ENCODE measurements around the gene BEX3.
"Not testable (repeated sequence)": the region's sequence is repeated elsewhere in the genome, so short reads cannot be mapped to it uniquely, and the experiment has no call there.

BEX3 gene

DNA sequence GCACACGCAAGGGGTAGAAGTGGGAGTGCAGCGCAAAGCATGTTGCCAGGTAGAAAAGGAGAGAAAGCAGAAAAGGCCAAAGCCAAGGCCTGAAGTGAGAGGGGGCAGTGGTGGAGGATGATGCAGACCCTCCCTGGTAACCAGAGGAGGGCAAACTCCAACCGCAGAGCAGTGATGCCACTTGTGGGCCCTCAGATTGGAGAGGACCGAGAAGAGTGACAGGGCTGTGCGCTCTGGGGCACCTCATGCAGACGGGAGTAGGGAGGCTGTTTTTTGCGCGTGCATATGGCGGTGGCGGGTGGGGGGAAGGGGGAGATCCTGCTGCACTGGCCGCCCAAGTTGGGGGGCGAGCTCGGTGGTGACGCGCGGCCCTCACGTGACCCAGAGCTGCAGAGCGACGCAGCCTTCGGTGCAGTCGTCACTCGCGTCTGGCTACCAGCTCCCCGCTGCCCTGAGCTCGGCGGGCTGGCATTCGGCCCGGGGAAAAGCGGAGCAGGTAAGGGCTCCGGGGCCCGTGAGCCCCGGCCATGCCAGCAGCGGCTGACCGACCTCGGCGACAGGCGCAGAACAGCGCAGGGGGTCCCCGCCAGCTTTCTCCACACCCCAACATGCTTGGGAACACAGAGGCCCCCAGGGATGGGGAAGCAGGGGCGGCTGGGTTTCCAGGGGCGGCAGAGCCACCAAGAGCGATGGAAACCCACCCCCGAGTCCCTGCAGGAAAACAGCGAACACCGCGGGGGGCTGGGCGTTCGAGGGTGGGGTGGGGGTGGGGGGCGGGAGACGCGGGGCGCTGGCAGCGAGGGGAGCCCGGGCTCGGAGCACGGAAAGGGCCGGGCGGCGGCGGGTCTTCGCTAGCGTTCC is at the start of gene BEX3:
Gene BEX3 (plus strand): TSS at position 421 of the 861 bp plus-strand sequence. CDS start 984 bp downstream, outside the sequence.
- peak; percentile 60 for DNase-seq

DNA sequence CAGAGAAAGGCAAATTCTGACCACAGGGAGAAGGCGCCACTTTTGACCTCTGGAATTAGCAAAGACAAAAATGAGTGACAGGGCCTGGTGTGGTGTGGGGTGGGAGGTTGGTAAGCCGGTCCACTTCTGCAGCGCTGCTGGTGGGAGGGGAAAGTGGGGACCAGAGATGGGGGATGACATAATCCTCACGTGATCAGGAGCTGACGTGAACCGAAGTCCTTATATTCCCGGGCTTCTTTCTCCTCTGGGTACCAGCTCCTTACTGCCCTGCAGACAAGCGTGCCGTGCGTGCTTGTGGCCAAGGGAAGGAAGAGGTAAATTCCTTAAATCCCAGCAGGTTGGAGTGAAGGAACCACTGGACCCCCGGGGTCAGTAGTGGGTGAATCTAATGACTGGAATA is 46.3 kb upstream of the BEX3 start, which contains the start of gene TCEAL7:
Gene TCEAL7 (plus strand): TSS at position 249 of the 400 bp plus-strand sequence. CDS start 1,165 bp downstream, outside the sequence.
- DNase-seq, result no peak

GRCh38 chrX:103330681-103331288 is 45.6 kb upstream of the BEX3 start:
- no peak for DNase-seq

GRCh38 chrX:103338663-103339062 is 37.7 kb upstream of the BEX3 start:
- no peak for DNase-seq

DNA sequence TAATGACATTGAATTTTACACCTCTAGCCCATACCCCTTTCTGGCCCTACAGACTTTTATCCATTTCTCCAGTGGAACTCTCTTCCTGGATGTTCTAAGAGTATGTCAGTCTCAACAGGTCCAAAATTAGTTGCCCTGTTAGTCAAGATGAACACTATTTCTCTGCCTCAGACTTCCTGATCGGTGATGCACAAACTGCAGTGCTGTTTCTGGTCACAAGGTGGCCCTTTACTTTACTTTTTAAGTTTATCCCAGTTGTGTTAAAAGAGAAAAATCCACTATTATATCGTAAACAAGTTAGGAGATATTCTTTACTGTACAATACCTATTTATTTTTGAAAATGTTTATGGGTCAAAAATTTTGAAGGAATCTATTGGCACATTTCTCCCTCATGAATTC is 33.2 kb upstream of the BEX3 start:
- DNase-seq, result no peak

DNA sequence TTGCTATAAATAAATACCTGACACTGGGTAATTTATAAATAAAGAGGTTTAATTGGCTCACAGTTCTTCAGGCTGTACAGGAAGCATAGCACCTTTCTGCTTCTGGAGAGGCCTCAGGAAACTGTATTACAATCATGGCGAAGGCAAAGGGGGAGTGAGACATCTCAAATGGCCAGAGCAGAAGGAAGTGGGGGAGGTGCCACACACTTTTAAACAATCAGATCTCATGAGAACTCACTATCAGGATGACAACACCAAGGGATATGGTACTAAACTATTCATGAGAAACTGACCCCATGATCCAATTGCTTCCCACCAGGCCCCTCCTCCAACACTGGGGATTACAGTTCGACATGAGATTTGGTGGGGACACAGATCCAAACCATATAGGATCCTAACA is 31.7 kb upstream of the BEX3 start:
- no peak for DNase-seq

- DNase-seq, result no peak
These were observed 28.5 kb upstream of the BEX3 start for GRCh38 chrX:103347682-103348397.

GRCh38 chrX:103356130-103356798 is 20.1 kb upstream of the BEX3 start, which contains the start of gene TCEAL9:
Gene TCEAL9 (plus strand): TSS chrX:103356506. CDS start chrX:103357685, 1,179 bp downstream.
- DNase-seq, result peak; percentile 43

GRCh38 chrX:103356858-103357257 is 19.5 kb upstream of the BEX3 start:
- no peak for DNase-seq

DNA sequence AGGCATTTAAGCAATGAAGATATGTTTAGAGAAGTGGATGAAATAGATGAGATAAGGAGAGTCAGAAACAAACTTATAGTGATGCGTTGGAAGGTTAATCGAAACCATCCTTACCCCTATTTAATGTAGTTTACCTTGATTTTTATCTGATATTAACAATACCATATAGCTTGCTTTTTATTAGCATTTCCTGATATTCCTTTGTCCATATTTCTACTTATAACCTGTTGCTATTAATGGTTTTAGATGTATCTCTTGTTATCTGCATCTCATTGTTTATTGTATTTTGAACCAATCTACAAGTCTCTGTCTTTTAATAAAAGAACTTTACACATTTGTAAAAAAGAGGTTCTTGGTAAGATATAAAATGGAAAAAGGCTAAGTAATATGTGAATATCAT is 18.5 kb upstream of the BEX3 start:
- no peak for DNase-seq

DNA sequence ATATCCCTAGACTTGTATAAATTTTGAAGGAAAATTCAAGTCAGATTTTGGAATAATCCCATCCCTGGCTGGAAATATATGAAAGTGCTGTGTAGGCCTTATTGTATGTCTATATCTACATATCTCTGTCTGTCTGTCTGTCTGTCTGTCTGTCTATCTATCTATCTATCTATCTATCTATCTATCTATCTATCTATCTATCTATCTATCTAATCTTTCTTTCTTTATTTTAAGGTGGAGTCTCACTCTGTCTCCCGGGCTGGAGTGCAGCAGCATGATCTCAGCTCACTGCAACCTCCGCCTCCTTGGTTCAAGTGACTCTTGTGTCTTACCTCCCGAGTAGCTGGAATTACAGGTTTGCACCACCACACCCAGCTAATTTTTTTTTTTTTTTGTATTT is 16.7 kb upstream of the BEX3 start:
- DNase-seq, result not testable (repeated sequence)

DNA sequence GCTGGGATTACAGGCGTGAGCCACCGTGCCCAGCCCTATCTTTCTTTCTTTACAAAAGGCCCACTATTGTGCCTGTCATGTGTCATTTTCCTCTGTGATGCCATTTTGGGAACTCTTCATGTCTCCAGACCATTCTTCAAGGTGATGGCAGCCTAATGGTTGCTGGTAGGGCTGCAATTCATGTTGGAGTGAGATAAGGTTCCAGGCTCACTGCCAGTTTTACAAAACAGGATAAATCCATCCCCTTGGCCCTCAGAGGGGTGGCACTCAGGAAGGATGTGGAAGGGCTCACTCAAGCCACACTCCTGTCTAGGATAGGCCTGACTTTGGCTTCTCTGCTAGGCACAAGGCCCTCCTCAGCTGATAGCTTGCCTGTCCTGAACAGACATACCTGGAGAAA is 16.2 kb upstream of the BEX3 start:
- DNase-seq, result no peak

- no peak for DNase-seq
These were observed 15.4 kb upstream of the BEX3 start for GRCh38 chrX:103360916-103361315.

GRCh38 chrX:103361798-103362197 is 14.5 kb upstream of the BEX3 start:
- DNase-seq, result no peak

GRCh38 chrX:103362474-103362873 is 13.9 kb upstream of the BEX3 start:
- no peak for DNase-seq

DNA sequence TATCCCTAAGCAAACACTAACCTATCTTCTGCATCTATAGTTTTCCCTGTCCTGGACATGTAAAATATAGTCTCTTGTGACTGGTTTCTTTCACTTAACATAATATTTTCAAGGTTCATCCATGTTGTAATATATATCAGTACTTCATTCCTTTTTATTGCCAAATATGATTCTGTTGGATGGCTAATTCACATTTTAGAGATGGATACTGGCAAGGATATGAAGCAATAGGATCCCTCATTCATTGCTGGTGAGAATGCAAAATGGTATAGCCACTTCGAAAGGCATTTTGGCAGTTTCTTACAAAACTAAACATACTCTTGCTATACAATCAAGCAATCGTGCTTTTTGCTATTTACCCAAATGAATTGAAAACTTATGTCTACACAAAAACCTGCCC is 13.3 kb upstream of the BEX3 start:
- no peak for DNase-seq

DNA sequence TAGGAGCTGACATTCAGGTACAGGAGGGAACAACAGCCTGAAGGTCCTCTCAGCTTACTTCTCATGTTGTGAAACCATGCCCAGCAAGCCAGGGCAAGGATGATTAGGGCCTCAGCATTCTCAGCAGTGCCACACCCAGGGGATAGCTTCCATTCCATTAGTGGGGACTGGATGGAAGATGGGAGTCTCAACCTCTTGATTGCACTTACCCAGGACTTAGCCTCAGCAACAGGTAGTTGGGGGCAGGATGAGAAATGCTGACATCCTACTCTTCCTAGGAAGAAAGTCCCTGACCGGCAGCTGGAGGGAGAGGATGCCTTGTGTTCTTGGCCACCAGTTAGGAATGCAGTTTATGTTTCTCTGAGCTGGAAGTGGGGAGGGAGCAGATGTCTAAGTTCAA is 8.8 kb upstream of the BEX3 start:
- DNase-seq, result no peak

- no peak for DNase-seq
These were observed 6.9 kb upstream of the BEX3 start for GRCh38 chrX:103369479-103369878.

DNA sequence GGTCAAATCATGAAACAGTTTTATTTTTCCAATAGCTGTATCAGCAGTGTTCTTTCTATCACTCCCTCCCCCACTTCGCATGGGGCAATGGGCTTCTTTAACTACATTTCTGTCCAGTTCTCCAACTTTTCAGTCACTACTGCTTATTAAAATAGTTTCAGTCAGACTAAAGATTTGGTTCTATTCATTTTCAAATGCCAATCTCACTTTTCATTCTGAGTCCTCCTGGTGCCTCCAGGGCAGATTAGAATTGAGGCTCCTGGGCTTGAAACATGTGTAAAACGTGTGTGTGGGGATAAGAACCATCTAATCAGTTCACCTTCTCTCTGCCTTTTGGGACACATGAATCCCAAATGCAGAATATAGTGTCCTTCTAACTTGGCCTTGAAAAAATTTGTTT is 3.5 kb upstream of the BEX3 start:
- no peak for DNase-seq

DNA sequence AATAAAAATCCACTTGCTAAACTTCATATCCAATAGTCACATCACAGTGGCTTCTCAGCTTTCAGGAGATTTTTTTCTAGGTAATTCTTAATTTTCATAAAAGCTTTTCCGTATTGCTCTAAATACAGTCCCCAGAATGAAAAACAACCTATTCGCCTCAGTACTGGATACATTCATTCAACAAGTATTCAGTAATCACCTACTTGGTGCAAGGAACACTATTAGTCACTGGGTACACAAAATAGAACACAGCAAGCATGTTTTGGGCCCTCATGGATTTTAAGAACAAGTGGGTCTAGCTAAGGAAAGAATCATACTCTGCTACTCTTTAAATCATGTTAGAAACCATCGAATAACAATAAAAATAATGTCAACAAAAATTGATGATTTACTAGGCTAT is 2.8 kb upstream of the BEX3 start:
- no peak for DNase-seq

DNA sequence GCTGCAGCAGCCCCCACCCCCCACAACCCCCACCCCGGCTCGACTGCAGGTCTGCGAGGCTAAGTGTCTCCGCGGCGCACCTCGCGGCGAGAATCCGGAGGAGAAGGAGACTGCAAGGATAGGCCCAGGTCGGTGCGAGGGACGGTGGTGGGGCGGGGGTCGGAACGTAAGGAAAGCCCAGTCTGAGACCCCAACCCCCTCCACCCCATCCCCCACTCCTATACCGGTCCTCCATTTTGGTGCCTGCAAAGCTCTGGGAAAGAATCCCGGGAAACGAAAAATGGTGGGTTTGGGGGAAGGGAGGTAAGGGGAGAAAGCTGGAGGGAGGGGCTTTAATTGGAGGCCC is 614 bp downstream of the BEX3 start:
- peak; percentile 3 for DNase-seq

DNA sequence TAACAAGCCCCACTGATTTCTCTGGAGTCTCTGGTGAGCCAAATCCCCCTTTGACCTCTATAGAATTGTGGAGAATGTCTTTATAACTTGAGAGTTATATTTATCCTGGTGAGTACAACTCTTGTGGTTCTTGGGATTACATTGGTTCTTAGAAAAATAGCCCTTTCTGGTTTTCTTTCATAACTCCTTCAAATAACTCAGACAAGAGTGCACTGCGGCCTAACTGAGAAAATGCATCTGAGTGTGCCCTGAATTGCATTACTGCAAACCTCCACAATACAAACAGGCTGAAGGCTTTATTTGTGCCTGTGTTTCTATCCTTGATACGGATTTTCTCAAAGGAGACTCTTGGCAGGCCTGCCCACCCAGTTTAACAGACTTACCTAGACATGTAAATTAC is 2.7 kb downstream of the BEX3 start:
- no peak for DNase-seq

DNA sequence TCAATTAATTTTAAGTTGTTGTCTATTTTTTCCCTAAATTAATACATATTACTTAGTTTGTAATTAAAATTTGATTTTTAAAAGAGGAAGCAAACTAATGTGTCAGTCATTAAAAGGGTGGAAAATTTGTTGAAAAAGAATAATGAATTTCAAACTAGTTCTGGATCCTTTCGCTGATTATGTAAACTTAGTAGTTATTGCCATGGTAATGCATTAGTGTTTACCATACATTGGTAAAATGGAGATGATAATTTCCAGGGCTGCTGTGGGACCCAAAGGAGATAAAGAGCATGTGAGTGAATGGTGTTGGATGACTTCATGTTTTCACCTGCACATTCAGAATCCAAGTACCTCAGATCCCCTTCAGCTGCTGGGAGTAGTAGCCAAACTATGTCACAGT is 6.5 kb downstream of the BEX3 start:
- DNase-seq, result no peak

Measured in NCI-H1436 (cell line).